LNCAP (cell line): ENCODE results near the gene DHX8.

ENCODE experiments used
- CTCF ChIP-seq: fragments of 450-650 bp; IDR thresholded peaks from 2 replicates; pipeline ENCODE4 v1.5.1; 2017; ENCODE audit warnings: mild to moderate bottlenecking

Gene DHX8

GRCh38 chr17:43456029-43456428 lies 27.7 kb upstream of the DHX8 start:
- TF ChIP-seq CTCF = no peak

DNA sequence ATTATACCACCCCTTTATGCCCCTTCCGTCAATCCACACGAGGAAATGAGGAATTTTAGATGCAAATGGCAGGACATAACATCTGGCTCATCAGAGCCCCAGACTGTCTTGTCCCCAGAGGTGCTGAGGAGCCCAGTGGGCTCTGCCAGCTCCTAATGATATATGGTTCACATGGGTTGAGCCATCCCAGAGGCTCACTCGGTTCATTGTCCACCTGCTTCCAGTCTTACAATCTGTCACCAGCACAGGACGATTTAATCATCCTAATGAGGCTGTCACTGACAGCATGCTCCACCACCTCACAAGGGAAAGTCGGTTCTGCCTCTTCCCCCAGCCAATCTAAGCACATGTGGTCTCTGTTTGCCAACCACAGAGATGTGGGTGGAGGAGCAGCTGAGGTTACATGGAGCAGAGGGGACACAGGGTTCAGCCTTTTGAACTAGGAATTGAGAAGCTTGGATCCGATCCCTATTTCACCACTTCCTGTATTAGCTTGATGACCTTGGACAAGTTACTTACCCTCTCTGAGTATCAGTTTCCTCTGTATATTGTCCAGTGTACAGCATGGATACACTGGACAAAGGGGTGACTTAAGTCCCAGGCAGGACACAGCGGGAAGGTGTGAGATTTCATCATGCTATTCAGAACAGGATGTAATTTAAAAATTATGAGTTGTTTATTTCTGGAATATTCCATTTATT lies 27.0 kb upstream of the DHX8 start:
- no peak for TF ChIP-seq CTCF

- no peak for TF ChIP-seq CTCF
These were observed 26.4 kb upstream of the DHX8 start for GRCh38 chr17:43457362-43457692.

GRCh38 chr17:43461185-43461584 lies 22.6 kb upstream of the DHX8 start:
- no peak for TF ChIP-seq CTCF

GRCh38 chr17:43463241-43463640 lies 20.5 kb upstream of the DHX8 start:
- no peak for TF ChIP-seq CTCF

GRCh38 chr17:43464046-43464445 lies 19.7 kb upstream of the DHX8 start:
- TF ChIP-seq CTCF = no peak

GRCh38 chr17:43465049-43465448 lies 18.7 kb upstream of the DHX8 start:
- no peak for TF ChIP-seq CTCF
